BJ (cell line): Measurements from ENCODE around the gene PITPNC1. TPM values are rescaled to one million over a fixed set of nuclear protein-coding genes. Genes with fewer than 3 reads are reported as not detected.
"Not testable (repeated sequence)": the region's sequence is repeated elsewhere in the genome, so short reads cannot be mapped to it uniquely, and the experiment has no call there.

ENCODE experiments used
- CTCF ChIA-PET: fragments of 350-600 bp; formaldehyde crosslinking; extraction: SDS; loops from one replicate; lab custom pipeline; 2021; ENCODE audit warnings: antibody characterized with exemption, inconsistent platforms; lab: Yijun Ruan, JAX
- POLR2A ChIA-PET: fragments of 300-600 bp; sonication (Branson Sonifier 250); formaldehyde crosslinking; extraction: SDS; loops from one replicate; lab custom pipeline; 2021; ENCODE audit warnings: antibody characterized with exemption; lab: Charles Lee
- DNase-seq: peaks from one replicate; pipeline ENCODE4 v3.0.0-alpha.2; 2011; ENCODE audit warnings: low read depth
- H3K27me3 ChIP-seq: 2 replicates; pipeline ENCODE4 v1.6.0; 2011; ENCODE audit warnings: low read length; ENCODE audit not compliant: control insufficient read depth, insufficient read depth
- H3K36me3 ChIP-seq: 2 replicates; pipeline ENCODE4 v1.5.1; 2011; ENCODE audit warnings: low read length; ENCODE audit not compliant: control insufficient read depth, insufficient read depth
- H3K4me3 ChIP-seq: 2 replicates; pipeline ENCODE4 v1.5.1; 2011; ENCODE audit warnings: low read depth, mild to moderate bottlenecking, control low read depth, low read length
- polyA plus RNA-seq: library from polyadenylated mRNA; depleted of rRNA; stranded (reverse); fragments of >200 nt; gene quantifications from 2 replicates; pipeline ENCODE4 v1.2.3, GENCODE V29; 2011
- TF ChIP-seq, protein P1 (sequence below): IDR thresholded peaks from 2 replicates; pipeline ENCODE4 v1.5.1; 2011; ENCODE audit warnings: low read depth, mild to moderate bottlenecking, control low read depth, inconsistent platforms, low read length, moderate library complexity; ENCODE audit not compliant: insufficient read depth

PITPNC1 gene
- polyA plus RNA-seq, 1 experiment: 4.6 TPM

DNA sequence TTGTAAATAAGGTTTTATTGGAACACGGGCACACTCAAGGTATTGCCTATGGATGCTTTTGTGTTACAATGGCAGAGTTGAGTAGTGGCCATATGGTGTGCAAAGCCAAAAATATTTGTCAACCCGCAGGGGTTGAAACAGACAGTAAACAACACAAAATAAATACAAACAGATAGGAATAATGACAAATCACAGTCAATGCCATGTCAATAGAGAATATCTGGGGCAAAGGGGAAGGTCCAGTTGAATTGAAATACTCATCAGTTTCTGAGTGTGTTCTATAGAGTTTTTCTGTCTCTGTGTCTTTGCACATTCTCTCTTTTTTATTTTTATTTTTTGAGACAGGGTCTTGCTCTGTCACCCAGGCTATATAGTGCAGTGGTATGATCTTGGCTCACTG, 37.5 kb downstream of the PITPNC1 start:
- Histone ChIP-seq H3K36me3 (no peaks in the 10 kb centered on the region), H3K27me3 (no peaks in the 10 kb centered on the region), H3K4me3 (no peak overlapping the region)
- ChIA-PET POLR2A (no interaction called here), CTCF (no interaction called here)
- TF ChIP-seq, protein P1, sequence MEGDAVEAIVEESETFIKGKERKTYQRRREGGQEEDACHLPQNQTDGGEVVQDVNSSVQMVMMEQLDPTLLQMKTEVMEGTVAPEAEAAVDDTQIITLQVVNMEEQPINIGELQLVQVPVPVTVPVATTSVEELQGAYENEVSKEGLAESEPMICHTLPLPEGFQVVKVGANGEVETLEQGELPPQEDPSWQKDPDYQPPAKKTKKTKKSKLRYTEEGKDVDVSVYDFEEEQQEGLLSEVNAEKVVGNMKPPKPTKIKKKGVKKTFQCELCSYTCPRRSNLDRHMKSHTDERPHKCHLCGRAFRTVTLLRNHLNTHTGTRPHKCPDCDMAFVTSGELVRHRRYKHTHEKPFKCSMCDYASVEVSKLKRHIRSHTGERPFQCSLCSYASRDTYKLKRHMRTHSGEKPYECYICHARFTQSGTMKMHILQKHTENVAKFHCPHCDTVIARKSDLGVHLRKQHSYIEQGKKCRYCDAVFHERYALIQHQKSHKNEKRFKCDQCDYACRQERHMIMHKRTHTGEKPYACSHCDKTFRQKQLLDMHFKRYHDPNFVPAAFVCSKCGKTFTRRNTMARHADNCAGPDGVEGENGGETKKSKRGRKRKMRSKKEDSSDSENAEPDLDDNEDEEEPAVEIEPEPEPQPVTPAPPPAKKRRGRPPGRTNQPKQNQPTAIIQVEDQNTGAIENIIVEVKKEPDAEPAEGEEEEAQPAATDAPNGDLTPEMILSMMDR: no peak
- DNase-seq: no peak

DNA sequence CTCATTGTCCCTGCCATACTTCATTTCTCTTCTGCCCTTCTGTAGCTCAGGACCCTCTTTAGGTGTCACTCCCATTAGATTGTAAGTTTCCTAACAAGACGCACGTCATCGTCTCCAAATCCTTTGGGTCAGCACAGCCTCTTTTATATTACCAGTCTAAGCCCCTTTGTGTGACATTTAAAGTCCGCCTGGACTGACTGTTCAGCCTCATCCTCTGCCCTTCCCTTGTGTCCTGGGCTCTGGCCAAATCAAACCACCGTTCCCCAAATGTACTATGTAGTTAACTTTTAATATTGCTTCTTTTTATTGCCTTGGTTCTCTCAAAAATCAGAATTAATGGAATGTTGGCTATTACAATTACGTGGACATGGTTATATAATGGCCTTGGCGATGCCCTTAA, 38.2 kb downstream of the PITPNC1 start:
- TF ChIP-seq, protein P1: no peak
- CTCF ChIA-PET: no interaction called here
- no peaks in the 10 kb centered on the region for H3K27me3 ChIP-seq
- DNase-seq: no peak
- POLR2A ChIA-PET: no interaction called here
- H3K36me3 ChIP-seq: no peaks in the 10 kb centered on the region
- H3K4me3 ChIP-seq: no peak overlapping the region

DNA sequence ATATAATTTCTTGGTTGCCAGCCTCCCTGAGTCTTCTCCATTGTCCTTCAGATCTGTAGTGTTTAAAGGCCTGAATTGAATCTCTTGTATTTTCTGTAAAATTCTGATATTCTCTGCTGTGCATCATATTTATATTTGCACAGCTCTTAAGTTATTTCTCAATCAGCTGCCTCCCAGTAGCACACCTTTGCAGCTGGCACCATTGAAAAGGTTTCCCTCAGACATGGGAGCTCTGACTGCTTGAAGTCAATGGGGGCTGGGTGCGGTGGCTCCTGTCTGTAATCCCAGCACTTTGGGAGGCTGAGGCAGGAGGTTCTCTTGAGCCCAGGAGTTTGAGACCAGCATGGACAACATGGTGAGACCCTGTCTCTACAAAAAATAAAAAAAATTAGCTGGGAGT, 40.4 kb downstream of the PITPNC1 start:
- Histone ChIP-seq H3K36me3 (no peaks in the 10 kb centered on the region), H3K27me3 (no peaks in the 10 kb centered on the region), H3K4me3 (no peak overlapping the region)
- TF ChIP-seq, protein P1: no peak
- POLR2A ChIA-PET: no interaction called here
- DNase-seq: no peak
- CTCF ChIA-PET: no interaction called here

DNA sequence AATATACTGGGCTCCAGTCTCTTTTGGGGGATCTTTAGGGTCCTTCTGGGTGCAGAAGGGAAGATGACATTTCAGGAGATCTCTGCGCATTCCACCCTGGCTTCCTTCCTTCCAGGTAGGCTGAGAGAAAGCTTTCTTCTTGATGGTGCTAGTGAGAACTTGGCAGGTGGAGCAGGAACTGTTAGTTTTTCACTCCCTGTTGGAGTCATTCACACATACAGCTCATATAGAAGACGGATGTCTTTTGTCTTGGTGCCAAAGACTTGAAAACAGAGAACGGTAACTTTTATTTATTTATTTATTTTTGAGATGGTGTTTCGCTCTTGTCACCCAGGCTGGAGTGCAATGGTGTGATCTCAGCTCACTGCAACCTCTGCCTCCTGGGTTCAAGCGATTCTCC, 43.9 kb downstream of the PITPNC1 start:
- TF ChIP-seq, protein P1: no peak
- ChIA-PET CTCF (interaction anchor here (1.1 kb wide), 1 partner anchor 11 kb away, joined by 3 read pairs; no protein-coding TSS in a partner anchor), POLR2A (no interaction called here)
- H3K36me3 ChIP-seq: no peaks in the 10 kb centered on the region
- DNase-seq: no peak
- H3K4me3 ChIP-seq: no peak overlapping the region
- H3K27me3 ChIP-seq: no peaks in the 10 kb centered on the region

DNA sequence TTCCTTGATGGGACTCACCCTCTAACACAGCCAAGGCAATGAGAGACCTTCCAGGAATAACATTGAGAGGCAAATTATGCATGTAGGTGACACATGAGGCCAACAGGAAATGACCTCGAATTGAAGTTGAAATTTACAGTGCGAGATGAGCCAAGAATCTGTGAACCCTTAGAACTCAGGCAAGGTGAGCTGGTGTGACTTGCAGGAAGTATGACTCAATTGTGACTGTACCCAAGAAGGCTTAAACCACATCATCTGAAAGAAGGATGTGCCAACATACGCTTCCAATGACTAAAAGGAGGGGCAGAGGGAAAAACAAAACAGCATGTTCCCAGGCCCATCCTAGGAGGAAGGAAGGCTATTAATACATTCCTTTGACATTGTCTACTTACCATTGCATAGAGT, 44.8 kb downstream of the PITPNC1 start:
- no peak overlapping the region for H3K4me3 ChIP-seq
- H3K27me3 ChIP-seq: no peaks in the 10 kb centered on the region
- TF ChIP-seq, protein P1: no peak
- CTCF ChIA-PET: interaction anchor here (0.6 kb wide), 1 partner anchor 704 kb away, joined by 3 read pairs; no protein-coding TSS in a partner anchor
- no peaks in the 10 kb centered on the region for H3K36me3 ChIP-seq
- POLR2A ChIA-PET: no interaction called here
- peak; percentile 82 for DNase-seq

DNA sequence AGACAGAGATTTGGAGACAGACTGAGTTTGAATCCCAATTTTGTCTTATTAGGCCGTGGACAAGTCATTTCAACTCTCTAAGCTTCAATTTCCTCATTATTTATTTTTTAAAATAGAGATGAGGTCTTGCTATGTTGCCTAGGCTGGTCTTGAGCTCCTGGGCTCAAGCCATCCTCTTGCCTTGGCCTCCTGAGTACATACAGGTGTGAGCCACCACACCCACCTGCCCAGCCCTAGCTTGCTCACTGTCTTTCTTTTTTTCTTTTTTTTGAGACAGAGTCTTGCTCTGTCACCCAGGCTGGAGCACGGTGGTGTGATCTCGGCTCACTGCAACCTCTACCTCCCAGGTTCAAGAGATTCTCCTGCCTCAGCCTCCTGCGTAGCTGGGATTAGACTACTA, 45.2 kb downstream of the PITPNC1 start:
- POLR2A ChIA-PET, H3K36me3 ChIP-seq, H3K4me3 ChIP-seq, CTCF ChIA-PET, DNase-seq, H3K27me3 ChIP-seq: not testable (repeated sequence)
